MM.1S (cell line): ENCODE data around the gene LIAS.

Source experiments
- DNase-seq: peaks from one replicate; pipeline ENCODE4 v3.0.0-alpha.2; 2015
- H2AFZ ChIP-seq: fragments of 300-600 bp; sonication (generic); 2 replicates; pipeline ENCODE4 v1.6.0; 2016; ENCODE audit warnings: antibody characterized with exemption, low read length
- H3F3A ChIP-seq: fragments of 300-600 bp; sonication (generic); 2 replicates; pipeline ENCODE4 v1.6.1; 2016; ENCODE audit warnings: mild to moderate bottlenecking, antibody characterized with exemption, low read length, moderate library complexity, mixed read lengths; ENCODE audit not compliant: insufficient read depth
- H3K27ac ChIP-seq: fragments of 300-600 bp; sonication (generic); 2 replicates; pipeline ENCODE4 v1.5.1; 2016; ENCODE audit warnings: mild to moderate bottlenecking, low read length
- H3K27me3 ChIP-seq: fragments of 300-600 bp; sonication (generic); replicated peaks from 2 replicates; pipeline ENCODE4 v1.6.0; 2016; ENCODE audit warnings: low read length; ENCODE audit not compliant: insufficient read depth
- H3K36me3 ChIP-seq: fragments of 300-600 bp; sonication (generic); replicated peaks from 2 replicates; pipeline ENCODE4 v1.6.1; 2016; ENCODE audit warnings: mild to moderate bottlenecking, low read length, mixed read lengths; ENCODE audit not compliant: insufficient read depth
- H3K4me1 ChIP-seq: fragments of 300-600 bp; sonication (generic); 2 replicates; pipeline ENCODE4 v1.6.1; 2016; ENCODE audit warnings: low read length, mixed read lengths
- H3K4me2 ChIP-seq: fragments of 300-600 bp; sonication (generic); 2 replicates; pipeline ENCODE4 v1.6.0; 2016; ENCODE audit warnings: low read depth, low read length
- H3K4me3 ChIP-seq: fragments of 300-600 bp; sonication (generic); 2 replicates; pipeline ENCODE4 v1.5.1; 2016; ENCODE audit warnings: low read length, mixed read lengths
- H3K79me2 ChIP-seq: fragments of 300-600 bp; sonication (generic); 2 replicates; pipeline ENCODE4 v1.6.1; 2016; ENCODE audit warnings: mixed run types, low read length, mixed read lengths
- H3K9ac ChIP-seq: fragments of 300-600 bp; sonication (generic); 2 replicates; pipeline ENCODE4 v1.6.1; 2016; ENCODE audit warnings: low read length, mixed read lengths
- H3K9me2 ChIP-seq: fragments of 300-600 bp; sonication (generic); replicated peaks from 2 replicates; pipeline ENCODE4 v1.6.1; 2016; ENCODE audit warnings: mild to moderate bottlenecking, low read length, mixed read lengths; ENCODE audit not compliant: insufficient read depth
- H3K9me3 ChIP-seq: fragments of 300-600 bp; sonication (generic); replicated peaks from 2 replicates; pipeline ENCODE4 v1.6.1; 2016; ENCODE audit warnings: mild to moderate bottlenecking, low read length, mixed read lengths; ENCODE audit not compliant: insufficient read depth
- H4K20me1 ChIP-seq: fragments of 300-600 bp; sonication (generic); 2 replicates; pipeline ENCODE4 v1.6.1; 2016; ENCODE audit warnings: mild to moderate bottlenecking, low read length, moderate library complexity, mixed read lengths; ENCODE audit not compliant: insufficient read depth
- CTCF ChIP-seq: fragments of 300-600 bp; sonication (generic); IDR thresholded peaks from 2 replicates; pipeline ENCODE4 v1.5.1; 2016; ENCODE audit warnings: antibody characterized with exemption, low read length, mixed read lengths
- EZH2 ChIP-seq: fragments of 300-600 bp; sonication (generic); optimal IDR thresholded peaks from 2 replicates; pipeline ENCODE3; 2017; ENCODE audit warnings: low read depth, mild to moderate bottlenecking, antibody characterized with exemption, low read length, mixed read lengths
- EZH2phosphoT487 ChIP-seq: fragments of 300-600 bp; sonication (generic); IDR thresholded peaks from 2 replicates; pipeline ENCODE4 v1.6.1; 2018; ENCODE audit warnings: antibody characterized with exemption, low read length

The LIAS gene

DNA sequence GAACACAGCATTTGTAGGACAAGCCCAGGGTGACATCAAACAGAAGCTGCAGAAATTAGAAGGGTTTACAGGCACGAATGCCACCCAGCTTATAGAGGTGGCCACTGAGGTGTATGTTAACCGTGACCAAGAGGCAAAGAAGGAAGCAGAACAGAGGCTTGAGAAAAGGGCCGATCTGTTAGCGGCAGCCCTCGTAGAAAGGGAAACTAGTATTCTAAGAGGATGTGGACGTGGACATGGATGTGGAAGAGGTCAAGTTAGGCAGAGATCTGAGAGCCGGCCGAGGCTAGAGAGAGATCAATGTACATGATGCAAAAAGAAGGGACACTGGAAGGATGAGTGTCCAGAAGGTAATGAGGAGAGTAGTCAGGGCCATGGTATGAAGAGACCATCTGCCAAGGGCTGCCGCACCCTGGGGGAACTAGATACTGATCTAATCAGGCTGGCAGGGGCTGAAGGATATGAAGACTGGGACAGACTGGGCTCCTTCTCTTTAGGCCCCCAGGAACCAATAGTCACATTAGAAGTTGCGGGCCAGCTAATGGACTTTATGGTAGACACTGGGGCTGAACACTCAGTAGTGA lies 27.5 kb downstream of the LIAS start:
- no peak overlapping the region for H3K9ac ChIP-seq
- no peaks in the 10 kb centered on the region for H3K36me3 ChIP-seq
- H3K4me2 ChIP-seq: no peak overlapping the region

GRCh38 chr4:39490322-39490721 lies 31.5 kb downstream of the LIAS start:
- Histone ChIP-seq H3K4me3 (no peak overlapping the region), H3F3A (no peaks in the 10 kb centered on the region), H2AFZ (no peak overlapping the region), H3K27me3 (no peaks in the 10 kb centered on the region), H4K20me1 (no peaks in the 10 kb centered on the region), H3K9me2 (no peaks in the 10 kb centered on the region), H3K9ac (no peak overlapping the region), H3K4me1 (no peaks in the 10 kb centered on the region), H3K4me2 (no peak overlapping the region), H3K36me3 (no peaks in the 10 kb centered on the region), H3K27ac (no peak overlapping the region), H3K9me3 (no peaks in the 10 kb centered on the region), H3K79me2 (no peaks in the 10 kb centered on the region)
- TF ChIP-seq EZH2phosphoT487 (no peak), CTCF (no peak), EZH2 (no peak)
- no peak for DNase-seq

More for the DNA sequence above, 27.5 kb downstream of the LIAS start:
- H3K4me1 ChIP-seq: no peaks in the 10 kb centered on the region
- no peak for DNase-seq
- no peaks in the 10 kb centered on the region for H3K9me3 ChIP-seq
- TF ChIP-seq EZH2: no peak
- no peak for TF ChIP-seq CTCF
- no peak for TF ChIP-seq EZH2phosphoT487
- no peaks in the 10 kb centered on the region for H3K79me2 ChIP-seq
- no peaks in the 10 kb centered on the region for H3K9me2 ChIP-seq
- H3K4me3 ChIP-seq: no peak overlapping the region
- H2AFZ ChIP-seq: no peak overlapping the region
- no peak overlapping the region for H3K27ac ChIP-seq
- no peaks in the 10 kb centered on the region for H3F3A ChIP-seq
- no peaks in the 10 kb centered on the region for H3K27me3 ChIP-seq
- H4K20me1 ChIP-seq: no peaks in the 10 kb centered on the region

- no peaks in the 10 kb centered on the region for H3K79me2 ChIP-seq
- no peaks in the 10 kb centered on the region for H3K4me1 ChIP-seq
- H3K36me3 ChIP-seq: no peaks in the 10 kb centered on the region
These were observed 35.5 kb downstream of the LIAS start for GRCh38 chr4:39494354-39494753.

More at GRCh38 chr4:39494354-39494753, 35.5 kb downstream of the LIAS start:
- Histone ChIP-seq H3K4me2 (no peak overlapping the region), H3K27ac (no peak overlapping the region), H3K9me3 (no peaks in the 10 kb centered on the region), H2AFZ (no peak overlapping the region), H4K20me1 (no peaks in the 10 kb centered on the region), H3K9ac (no peak overlapping the region), H3K27me3 (no peaks in the 10 kb centered on the region), H3F3A (no peaks in the 10 kb centered on the region), H3K4me3 (no peak overlapping the region), H3K9me2 (no peaks in the 10 kb centered on the region)
- no peak for TF ChIP-seq CTCF
- DNase-seq: no peak
